ENCODE measurements around the gene SMIM33.

SMIM33 gene

GRCh38 chr5:139458580-139459407, 12.0 kb upstream of the SMIM33 start:
- Histone ChIP-seq H3K36me3 (ENCODE audit: insufficient read depth, low read length) (no peaks in the 10 kb centered on the region), H3K27ac (ENCODE audit: low read depth, low read length) (no peak overlapping the region), H3K4me1 (ENCODE audit: insufficient read depth, low read length) (no peaks in the 10 kb centered on the region), H3K4me3 (ENCODE audit: low read depth in 1 of 2, low read length in 2 of 2) (no peak overlapping the region), H3K9ac (ENCODE audit: low read length) (no peak overlapping the region), H3K9me3 (ENCODE audit: low read length) (no peaks in the 10 kb centered on the region), H3K27me3 (ENCODE audit: control insufficient read depth in 1 of 2, insufficient read depth in 2 of 2, low read length in 2 of 2) (no peaks in the 10 kb centered on the region)

GRCh38 chr5:139459451-139459934, 11.3 kb upstream of the SMIM33 start:
- Histone ChIP-seq H3K4me1 (ENCODE audit: insufficient read depth, low read length) (no peaks in the 10 kb centered on the region), H3K9me3 (ENCODE audit: low read length) (no peaks in the 10 kb centered on the region), H3K36me3 (ENCODE audit: insufficient read depth, low read length) (no peaks in the 10 kb centered on the region), H3K27me3 (ENCODE audit: control insufficient read depth in 1 of 2, insufficient read depth in 2 of 2, low read length in 2 of 2) (no peaks in the 10 kb centered on the region), H3K4me3 (ENCODE audit: low read depth in 1 of 2, low read length in 2 of 2) (no peak overlapping the region), H3K27ac (ENCODE audit: low read depth, low read length) (no peak overlapping the region), H3K9ac (ENCODE audit: low read length) (no peak overlapping the region)

GRCh38 chr5:139460455-139460854, 10.3 kb upstream of the SMIM33 start:
- no peaks in the 10 kb centered on the region for H3K27me3 ChIP-seq (ENCODE audit: control insufficient read depth in 1 of 2, insufficient read depth in 2 of 2, low read length in 2 of 2)
- no peak overlapping the region for H3K27ac ChIP-seq (ENCODE audit: low read depth, low read length)
- H3K4me3 ChIP-seq (ENCODE audit: low read depth in 1 of 2, low read length in 2 of 2): no peak overlapping the region
- H3K9me3 ChIP-seq (ENCODE audit: low read length): no peaks in the 10 kb centered on the region
- H3K36me3 ChIP-seq (ENCODE audit: insufficient read depth, low read length): no peaks in the 10 kb centered on the region
- H3K4me1 ChIP-seq (ENCODE audit: insufficient read depth, low read length): no peaks in the 10 kb centered on the region
- no peak overlapping the region for H3K9ac ChIP-seq (ENCODE audit: low read length)

- no peaks in the 10 kb centered on the region for H3K9me3 ChIP-seq (ENCODE audit: low read length)
- no peaks in the 10 kb centered on the region for H3K36me3 ChIP-seq (ENCODE audit: insufficient read depth, low read length)
- no peaks in the 10 kb centered on the region for H3K27me3 ChIP-seq (ENCODE audit: control insufficient read depth in 1 of 2, insufficient read depth in 2 of 2, low read length in 2 of 2)
- H3K4me1 ChIP-seq (ENCODE audit: insufficient read depth, low read length): no peaks in the 10 kb centered on the region
- no peak overlapping the region for H3K9ac ChIP-seq (ENCODE audit: low read length)
- no peak overlapping the region for H3K27ac ChIP-seq (ENCODE audit: low read depth, low read length)
- H3K4me3 ChIP-seq (ENCODE audit: low read depth in 1 of 2, low read length in 2 of 2): no peak overlapping the region
These were observed 9.6 kb upstream of the SMIM33 start for GRCh38 chr5:139461176-139461575.

- no peak overlapping the region for H3K27ac ChIP-seq (ENCODE audit: low read depth, low read length)
- H3K4me3 ChIP-seq (ENCODE audit: low read depth in 1 of 2, low read length in 2 of 2): no peak overlapping the region
- no peak overlapping the region for H3K9ac ChIP-seq (ENCODE audit: low read length)
- H3K9me3 ChIP-seq (ENCODE audit: low read length): no peaks in the 10 kb centered on the region
- no peaks in the 10 kb centered on the region for H3K4me1 ChIP-seq (ENCODE audit: insufficient read depth, low read length)
- H3K36me3 ChIP-seq (ENCODE audit: insufficient read depth, low read length): no peaks in the 10 kb centered on the region
- no peaks in the 10 kb centered on the region for H3K27me3 ChIP-seq (ENCODE audit: control insufficient read depth in 1 of 2, insufficient read depth in 2 of 2, low read length in 2 of 2)
These were observed 9.1 kb upstream of the SMIM33 start for GRCh38 chr5:139461698-139462097.

GRCh38 chr5:139462586-139463276, 8.1 kb upstream of the SMIM33 start, which contains the start of gene ECSCR:
Gene ECSCR, minus strand, starts transcription at chr5:139462743. Its CDS starts 73 bp downstream, at chr5:139462670.
- H3K9ac ChIP-seq (ENCODE audit: low read length): no peak within 1 kb of the TSS
- no peak within 1 kb of the TSS for H3K4me3 ChIP-seq (ENCODE audit: low read depth in 1 of 2, low read length in 2 of 2)
- no peaks in the 10 kb centered on the region for H3K36me3 ChIP-seq (ENCODE audit: insufficient read depth, low read length)
- no peaks in the 10 kb centered on the region for H3K9me3 ChIP-seq (ENCODE audit: low read length)
- H3K27me3 ChIP-seq (ENCODE audit: control insufficient read depth in 1 of 2, insufficient read depth in 2 of 2, low read length in 2 of 2): no peaks in the 10 kb centered on the region
- H3K4me1 ChIP-seq (ENCODE audit: insufficient read depth, low read length): no peaks in the 10 kb centered on the region
- no peak within 1 kb of the TSS for H3K27ac ChIP-seq (ENCODE audit: low read depth, low read length)

GRCh38 chr5:139468421-139468931, 2.3 kb upstream of the SMIM33 start:
- H3K9ac ChIP-seq (ENCODE audit: low read length): no peak overlapping the region
- no peaks in the 10 kb centered on the region for H3K4me1 ChIP-seq (ENCODE audit: insufficient read depth, low read length)
- H3K9me3 ChIP-seq (ENCODE audit: low read length): no peaks in the 10 kb centered on the region
- no peak overlapping the region for H3K4me3 ChIP-seq (ENCODE audit: low read depth in 1 of 2, low read length in 2 of 2)
- H3K27ac ChIP-seq (ENCODE audit: low read depth, low read length): no peak overlapping the region
- H3K36me3 ChIP-seq (ENCODE audit: insufficient read depth, low read length): no peaks in the 10 kb centered on the region
- no peaks in the 10 kb centered on the region for H3K27me3 ChIP-seq (ENCODE audit: control insufficient read depth in 1 of 2, insufficient read depth in 2 of 2, low read length in 2 of 2)

GRCh38 chr5:139472386-139473030, 1.7 kb downstream of the SMIM33 start:
- H3K27me3 ChIP-seq (ENCODE audit: control insufficient read depth in 1 of 2, insufficient read depth in 2 of 2, low read length in 2 of 2): no peaks in the 10 kb centered on the region
- no peaks in the 10 kb centered on the region for H3K4me1 ChIP-seq (ENCODE audit: insufficient read depth, low read length)
- H3K9ac ChIP-seq (ENCODE audit: low read length): no peak overlapping the region
- no peak overlapping the region for H3K4me3 ChIP-seq (ENCODE audit: low read depth in 1 of 2, low read length in 2 of 2)
- peaks cover under 1% of the 10 kb centered on the region for H3K36me3 ChIP-seq (ENCODE audit: insufficient read depth, low read length)
- no peaks in the 10 kb centered on the region for H3K9me3 ChIP-seq (ENCODE audit: low read length)
- H3K27ac ChIP-seq (ENCODE audit: low read depth, low read length): no peak overlapping the region

- Histone ChIP-seq H3K4me1 (ENCODE audit: insufficient read depth, low read length) (no peaks in the 10 kb centered on the region), H3K9me3 (ENCODE audit: low read length) (no peaks in the 10 kb centered on the region), H3K27ac (ENCODE audit: low read depth, low read length) (no peak overlapping the region), H3K9ac (ENCODE audit: low read length) (no peak overlapping the region), H3K4me3 (ENCODE audit: low read depth in 1 of 2, low read length in 2 of 2) (no peak overlapping the region), H3K36me3 (ENCODE audit: insufficient read depth, low read length) (peaks cover 7% of the 10 kb centered on the region), H3K27me3 (ENCODE audit: control insufficient read depth in 1 of 2, insufficient read depth in 2 of 2, low read length in 2 of 2) (no peaks in the 10 kb centered on the region)
These were observed 2.3 kb downstream of the SMIM33 start for GRCh38 chr5:139473105-139473504.

- H3K4me3 ChIP-seq (ENCODE audit: low read depth in 1 of 2, low read length in 2 of 2): no peak overlapping the region
- no peaks in the 10 kb centered on the region for H3K4me1 ChIP-seq (ENCODE audit: insufficient read depth, low read length)
- H3K27me3 ChIP-seq (ENCODE audit: control insufficient read depth in 1 of 2, insufficient read depth in 2 of 2, low read length in 2 of 2): no peaks in the 10 kb centered on the region
- H3K9me3 ChIP-seq (ENCODE audit: low read length): no peaks in the 10 kb centered on the region
- H3K27ac ChIP-seq (ENCODE audit: low read depth, low read length): no peak overlapping the region
- H3K9ac ChIP-seq (ENCODE audit: low read length): no peak overlapping the region
- H3K36me3 ChIP-seq (ENCODE audit: insufficient read depth, low read length): peaks cover 10% of the 10 kb centered on the region
These were observed 2.8 kb downstream of the SMIM33 start for GRCh38 chr5:139473565-139473964.

Measured in muscle layer of colon (tissue), 2 donors.